Glutamatergic neuron (in vitro differentiated cells): ENCODE measurements around the gene SLC16A2. TPM values are rescaled to one million over a fixed set of nuclear protein-coding genes. Genes with fewer than 3 reads are reported as not detected.

Source experiments
- DNase-seq: peaks from one replicate; pipeline ENCODE4 v3.0.0; 2022
- H3K27ac Mint-ChIP-seq: one replicate; pipeline ENCODE4 v1.8.0; 2020; ENCODE audit warnings: mild to moderate bottlenecking, mixed read lengths, inconsistent platforms; ENCODE audit not compliant: unreplicated experiment
- H3K27me3 Mint-ChIP-seq: one replicate; pipeline ENCODE4 v1.8.0; 2020; ENCODE audit warnings: mild to moderate bottlenecking, moderate library complexity, mixed read lengths, inconsistent platforms; ENCODE audit not compliant: unreplicated experiment
- H3K36me3 Mint-ChIP-seq: one replicate; pipeline ENCODE4 v1.8.0; 2020; ENCODE audit warnings: mild to moderate bottlenecking, mixed read lengths, inconsistent platforms; ENCODE audit not compliant: unreplicated experiment
- H3K4me1 Mint-ChIP-seq: one replicate; pipeline ENCODE4 v1.8.0; 2020; ENCODE audit warnings: mild to moderate bottlenecking, low read depth, mixed read lengths, inconsistent platforms; ENCODE audit not compliant: unreplicated experiment
- H3K4me3 Mint-ChIP-seq: one replicate; pipeline ENCODE4 v1.8.0; 2020; ENCODE audit warnings: mild to moderate bottlenecking, mixed read lengths, inconsistent platforms; ENCODE audit not compliant: unreplicated experiment
- H3K9me3 Mint-ChIP-seq: one replicate; pipeline ENCODE4 v1.8.0; 2020; ENCODE audit warnings: mild to moderate bottlenecking, moderate library complexity, mixed read lengths, inconsistent platforms; ENCODE audit not compliant: unreplicated experiment
- total RNA-seq: library from RNA; stranded (reverse); fragmentation: NEBNext Ultra II Directional; extraction: Animal tissue kit (Norgen Biotek cat#: 25700); gene quantifications from one replicate; pipeline ENCODE4 v1.2.1, GENCODE V29; 2021; ENCODE audit not compliant: unreplicated experiment
- TF ChIP-seq, protein P1 (sequence below): fragments of 200-600 bp; sonication (generic); IDR thresholded peaks from one replicate; pipeline ENCODE4 v1.5.0; 2021; ENCODE audit not compliant: partially characterized antibody, unreplicated experiment

Gene SLC16A2
- total RNA-seq, 1 donor from 2014 or later = 28.7 TPM

DNA sequence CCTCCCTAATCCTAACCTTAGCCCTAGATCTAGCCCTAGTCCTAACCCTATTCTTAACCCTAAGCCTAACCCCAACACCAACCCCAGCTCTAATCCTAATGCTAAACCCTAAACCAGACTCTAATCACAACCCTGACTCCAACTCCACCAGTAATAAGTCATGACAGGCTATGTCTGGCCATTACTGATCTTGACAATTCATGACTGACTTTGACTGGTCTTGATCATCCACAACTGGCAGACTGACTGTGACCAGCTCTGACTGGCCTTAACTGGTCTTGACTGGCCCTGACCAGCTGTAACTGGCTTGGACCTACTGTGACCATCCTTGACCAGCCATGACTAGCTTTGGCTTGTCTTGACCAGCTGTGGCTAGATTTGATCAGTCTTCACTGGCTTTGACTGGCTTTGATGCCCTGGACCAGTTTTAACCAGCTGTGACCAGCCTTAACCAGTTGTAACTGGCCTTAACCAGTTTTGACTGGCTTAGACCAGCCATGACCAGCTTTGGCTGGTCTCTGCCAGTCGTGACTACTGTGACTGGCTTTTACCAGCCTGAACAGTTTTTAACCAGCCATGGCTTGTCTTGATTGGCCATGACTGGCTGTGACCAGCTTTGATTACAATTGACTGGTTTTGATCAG, 124.7 kb downstream of the SLC16A2 start:
- TF ChIP-seq, protein P1, sequence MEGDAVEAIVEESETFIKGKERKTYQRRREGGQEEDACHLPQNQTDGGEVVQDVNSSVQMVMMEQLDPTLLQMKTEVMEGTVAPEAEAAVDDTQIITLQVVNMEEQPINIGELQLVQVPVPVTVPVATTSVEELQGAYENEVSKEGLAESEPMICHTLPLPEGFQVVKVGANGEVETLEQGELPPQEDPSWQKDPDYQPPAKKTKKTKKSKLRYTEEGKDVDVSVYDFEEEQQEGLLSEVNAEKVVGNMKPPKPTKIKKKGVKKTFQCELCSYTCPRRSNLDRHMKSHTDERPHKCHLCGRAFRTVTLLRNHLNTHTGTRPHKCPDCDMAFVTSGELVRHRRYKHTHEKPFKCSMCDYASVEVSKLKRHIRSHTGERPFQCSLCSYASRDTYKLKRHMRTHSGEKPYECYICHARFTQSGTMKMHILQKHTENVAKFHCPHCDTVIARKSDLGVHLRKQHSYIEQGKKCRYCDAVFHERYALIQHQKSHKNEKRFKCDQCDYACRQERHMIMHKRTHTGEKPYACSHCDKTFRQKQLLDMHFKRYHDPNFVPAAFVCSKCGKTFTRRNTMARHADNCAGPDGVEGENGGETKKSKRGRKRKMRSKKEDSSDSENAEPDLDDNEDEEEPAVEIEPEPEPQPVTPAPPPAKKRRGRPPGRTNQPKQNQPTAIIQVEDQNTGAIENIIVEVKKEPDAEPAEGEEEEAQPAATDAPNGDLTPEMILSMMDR = no peak
- Mint-ChIP-seq H3K36me3 (no peaks in the 10 kb centered on the region), H3K9me3 (no peaks in the 10 kb centered on the region), H3K27me3 (no peaks in the 10 kb centered on the region), H3K4me3 (no peak overlapping the region), H3K27ac (no peak overlapping the region), H3K4me1 (no peaks in the 10 kb centered on the region)
- DNase-seq = no peak

DNA sequence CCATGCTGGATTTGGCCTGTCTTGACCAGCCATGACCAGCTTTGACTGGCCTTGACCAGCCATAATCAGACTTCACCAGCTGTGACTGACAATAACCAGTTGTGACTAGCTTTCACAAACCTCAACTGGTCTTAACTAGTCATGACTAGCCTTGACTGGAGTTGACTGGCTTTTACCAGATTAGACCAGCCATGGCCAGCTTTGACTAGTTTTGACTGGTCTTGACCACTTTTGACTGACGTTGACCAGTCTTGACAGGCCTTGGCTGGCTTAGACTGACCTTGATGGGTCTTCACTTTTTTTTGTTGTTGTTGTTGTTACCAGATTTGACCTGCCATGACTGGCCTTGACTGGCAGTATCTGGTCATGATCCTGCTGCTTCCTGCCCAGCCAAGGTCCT, 125.7 kb downstream of the SLC16A2 start:
- Mint-ChIP-seq H3K27ac (no peak overlapping the region), H3K9me3 (no peaks in the 10 kb centered on the region), H3K4me1 (no peaks in the 10 kb centered on the region), H3K36me3 (no peaks in the 10 kb centered on the region), H3K4me3 (no peak overlapping the region), H3K27me3 (no peaks in the 10 kb centered on the region)
- no peak for DNase-seq
- TF ChIP-seq, protein P1 = no peak

DNA sequence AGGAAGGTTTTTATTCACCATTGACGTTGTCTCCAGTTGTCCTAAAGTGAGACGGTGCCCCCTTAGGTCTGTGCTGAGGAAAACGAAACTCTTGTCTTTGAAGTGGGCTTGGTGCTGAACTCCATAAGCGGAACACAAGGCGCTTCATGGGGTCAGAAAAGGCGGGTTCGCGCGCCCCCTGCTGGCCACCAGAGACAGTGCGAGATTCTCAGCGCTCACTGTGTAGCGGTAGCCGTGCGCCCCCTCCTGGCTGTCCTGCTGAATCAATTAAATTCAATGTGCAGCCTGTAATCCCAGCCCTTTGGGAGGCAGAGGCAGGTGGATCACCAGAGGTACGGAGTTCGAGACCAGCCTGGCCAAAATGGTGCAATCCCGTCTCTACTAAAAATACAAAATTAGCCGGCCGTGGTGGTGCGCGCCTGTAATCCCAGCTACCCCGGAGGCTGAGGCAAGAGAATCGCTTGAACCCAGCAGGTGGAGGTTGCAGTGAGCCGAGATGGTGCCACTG, 129.1 kb downstream of the SLC16A2 start:
- Mint-ChIP-seq H3K27ac (no peak overlapping the region), H3K4me1 (no peaks in the 10 kb centered on the region)
- TF ChIP-seq, protein P1 = peak; percentile 96

DNA sequence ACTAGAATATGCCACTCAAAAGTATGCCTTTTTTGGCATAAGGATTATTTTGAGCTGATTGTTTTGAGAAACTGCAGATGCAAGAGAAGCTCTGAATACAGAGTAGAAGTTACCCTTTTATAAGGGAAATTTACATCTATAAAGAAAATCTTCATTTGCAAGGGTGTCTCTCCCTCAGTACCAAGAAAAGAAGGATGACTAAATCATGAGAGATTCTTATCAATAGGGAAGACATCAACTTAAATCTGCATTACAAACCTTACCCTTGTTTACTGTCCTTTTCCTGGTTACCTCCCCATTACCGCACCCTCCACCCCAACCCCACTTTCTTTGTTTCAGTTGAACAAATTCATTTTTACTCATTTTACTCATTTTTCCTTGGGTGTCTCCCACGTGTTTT, 130.6 kb downstream of the SLC16A2 start:
- Mint-ChIP-seq H3K9me3 (no peaks in the 10 kb centered on the region), H3K27ac (no peak overlapping the region), H3K4me3 (no peak overlapping the region), H3K27me3 (no peaks in the 10 kb centered on the region), H3K4me1 (no peaks in the 10 kb centered on the region), H3K36me3 (no peaks in the 10 kb centered on the region)
- TF ChIP-seq, protein P1 = no peak
- DNase-seq = no peak

More for the DNA sequence above, 129.1 kb downstream of the SLC16A2 start:
- Mint-ChIP-seq H3K27me3 (no peaks in the 10 kb centered on the region), H3K36me3 (no peaks in the 10 kb centered on the region), H3K4me3 (no peak overlapping the region), H3K9me3 (no peaks in the 10 kb centered on the region)
- peak; percentile 81 for DNase-seq

DNA sequence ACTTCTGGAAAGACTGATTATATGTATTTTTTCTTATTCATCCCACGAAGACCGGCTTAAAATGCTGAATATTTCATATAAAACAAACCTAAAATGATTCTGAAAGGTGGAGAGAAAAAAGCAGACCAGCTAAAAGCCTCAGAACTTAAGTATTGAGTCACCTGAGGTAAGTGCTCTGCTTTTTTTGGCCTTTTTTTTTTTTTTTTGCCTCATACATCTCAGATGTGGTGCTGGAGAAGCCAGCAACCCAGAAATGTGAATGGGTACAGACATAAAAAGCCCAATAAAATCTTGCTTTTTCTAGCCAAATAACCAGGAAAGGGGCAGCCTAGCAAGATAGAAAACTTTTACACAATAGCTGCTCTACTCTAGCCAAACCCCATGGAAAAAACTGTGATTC, 136.1 kb downstream of the SLC16A2 start:
- Mint-ChIP-seq H3K27ac (no peak overlapping the region), H3K4me3 (no peak overlapping the region), H3K9me3 (no peaks in the 10 kb centered on the region), H3K36me3 (no peaks in the 10 kb centered on the region), H3K27me3 (no peaks in the 10 kb centered on the region), H3K4me1 (no peaks in the 10 kb centered on the region)
- TF ChIP-seq, protein P1 = no peak
- no peak for DNase-seq
